HG02981 (cell line): ENCODE measurements around the gene VEPH1.

Experiments
- ATAC-seq: cut with Tn5 transposase; IDR thresholded peaks from one replicate; pipeline ENCODE4 v1.9.1; 2021; ENCODE audit warnings: mild to moderate bottlenecking, moderate library complexity; ENCODE audit not compliant: unreplicated experiment

The VEPH1 gene

DNA sequence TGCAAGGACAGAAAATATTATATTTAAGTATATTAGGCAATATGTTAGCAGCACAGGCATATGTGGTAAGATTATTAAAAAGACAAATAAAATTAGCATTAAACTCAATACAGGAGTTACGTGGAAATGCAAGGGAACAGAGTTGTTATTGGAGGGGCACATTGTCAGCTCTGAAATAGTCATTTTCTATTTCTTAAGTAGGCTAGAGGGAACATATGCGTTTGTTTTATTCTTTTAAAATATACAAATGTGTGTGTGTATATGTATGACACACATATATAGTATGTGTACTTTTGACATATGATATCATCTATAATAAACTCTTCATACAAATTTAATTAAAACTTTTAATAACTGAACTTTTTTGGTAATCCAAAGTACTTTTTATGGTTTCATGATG lies 22.8 kb upstream of the VEPH1 start:
- no peak for ATAC-seq

GRCh38 chr3:157523814-157524213 lies 20.6 kb upstream of the VEPH1 start:
- no peak for ATAC-seq

- ATAC-seq: no peak
Observed at GRCh38 chr3:157522648-157523047, 19.4 kb upstream of the VEPH1 start.

DNA sequence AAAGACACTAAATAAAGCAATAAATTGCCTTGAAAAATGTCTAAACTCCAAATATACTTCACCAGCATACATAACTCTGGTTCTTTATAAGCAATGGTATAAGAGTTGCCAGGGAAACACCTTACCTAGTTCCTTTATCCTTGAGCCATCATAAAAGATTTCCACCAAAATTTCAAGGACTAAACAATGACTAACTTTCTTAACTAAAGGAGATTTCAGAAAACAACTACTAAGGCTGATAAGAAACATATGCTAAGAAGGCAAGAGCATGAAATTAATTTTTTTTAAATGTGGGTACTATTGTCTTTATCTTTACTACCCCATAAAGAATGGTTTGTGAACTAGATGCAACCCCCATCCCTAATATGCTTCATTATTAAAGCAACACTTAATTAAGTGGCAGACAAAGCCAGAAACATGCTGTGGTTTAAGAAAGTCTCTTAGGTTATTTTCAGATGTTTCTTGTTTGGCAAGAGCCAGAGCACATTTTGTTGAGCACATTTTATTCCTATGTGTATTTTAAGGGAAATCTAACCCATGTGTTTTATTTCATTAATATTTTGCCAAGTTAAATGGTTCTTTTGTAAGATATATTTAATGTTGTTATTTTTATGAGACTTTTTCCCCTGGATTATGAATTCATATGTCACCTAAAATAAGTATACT lies 17.4 kb upstream of the VEPH1 start:
- ATAC-seq: no peak

- no peak for ATAC-seq
Observed at GRCh38 chr3:157518881-157519280, 15.7 kb upstream of the VEPH1 start.

DNA sequence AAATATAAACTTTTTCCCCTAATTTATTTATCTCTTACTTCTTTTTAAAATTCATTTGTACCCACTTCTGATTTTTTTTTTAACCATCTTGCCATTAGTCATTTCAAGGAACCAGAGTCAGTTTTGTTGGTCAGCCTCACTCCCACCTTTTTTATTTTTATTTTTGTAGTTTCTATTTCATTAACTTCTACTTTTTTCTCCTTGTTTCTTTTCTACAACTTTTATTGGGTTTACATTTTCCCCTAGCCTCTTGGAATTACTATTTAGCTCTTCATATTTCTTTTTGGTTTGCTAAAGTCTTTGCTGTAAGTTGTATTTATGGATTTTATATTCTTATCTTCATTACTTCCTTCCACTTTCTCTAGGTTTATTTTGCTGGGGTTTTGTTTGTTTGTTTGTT lies 13.7 kb upstream of the VEPH1 start:
- ATAC-seq: no peak

DNA sequence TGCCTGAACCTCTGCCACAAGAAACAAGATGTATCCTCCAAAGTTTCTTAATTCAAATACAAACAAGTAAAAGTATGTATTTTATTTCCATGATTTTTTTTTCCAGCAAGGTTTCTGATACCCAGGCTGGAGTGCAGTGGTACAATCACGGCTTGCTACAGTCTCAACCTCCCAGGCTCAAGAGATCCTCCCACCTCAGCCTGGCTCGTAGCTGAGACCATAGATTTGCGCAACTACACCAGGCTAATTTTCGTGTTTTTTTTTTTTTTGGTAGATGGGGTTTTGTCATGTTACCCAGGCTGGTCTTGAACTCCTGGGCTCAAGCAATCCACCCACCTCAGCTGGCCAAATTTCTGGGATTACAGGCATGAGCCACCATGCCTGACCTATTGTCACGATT lies 12.2 kb upstream of the VEPH1 start:
- ATAC-seq: no peak

DNA sequence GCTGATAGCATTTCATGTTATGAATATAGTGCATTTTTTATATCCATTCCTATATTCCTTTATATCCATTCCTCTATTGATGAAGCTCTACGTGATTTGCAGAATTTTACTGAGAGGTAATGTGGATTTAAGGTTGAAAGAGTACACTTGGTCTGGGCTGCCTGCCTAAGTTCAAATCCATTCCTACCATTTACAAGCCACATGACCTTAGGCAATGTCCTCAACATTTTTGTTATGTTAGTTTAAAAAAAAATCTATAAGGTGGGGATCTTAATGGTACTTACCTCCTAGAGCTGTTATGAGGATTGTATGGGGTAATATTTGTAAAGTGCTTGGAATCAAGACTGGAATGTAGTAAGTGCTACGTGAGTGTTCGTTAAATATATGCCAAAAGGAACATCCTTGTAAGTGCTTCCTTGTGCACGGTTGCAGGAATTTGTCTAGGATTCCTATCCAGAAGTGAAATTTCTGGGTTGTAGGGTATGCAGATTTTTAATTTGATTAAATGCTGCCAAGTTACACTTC lies 11.2 kb upstream of the VEPH1 start:
- no peak for ATAC-seq

- ATAC-seq: no peak
Observed at GRCh38 chr3:157513585-157513984, 10.4 kb upstream of the VEPH1 start.

- ATAC-seq: no peak
Observed at GRCh38 chr3:157512534-157512933, 9.3 kb upstream of the VEPH1 start.

GRCh38 chr3:157508461-157508860 lies 5.2 kb upstream of the VEPH1 start:
- no peak for ATAC-seq

DNA sequence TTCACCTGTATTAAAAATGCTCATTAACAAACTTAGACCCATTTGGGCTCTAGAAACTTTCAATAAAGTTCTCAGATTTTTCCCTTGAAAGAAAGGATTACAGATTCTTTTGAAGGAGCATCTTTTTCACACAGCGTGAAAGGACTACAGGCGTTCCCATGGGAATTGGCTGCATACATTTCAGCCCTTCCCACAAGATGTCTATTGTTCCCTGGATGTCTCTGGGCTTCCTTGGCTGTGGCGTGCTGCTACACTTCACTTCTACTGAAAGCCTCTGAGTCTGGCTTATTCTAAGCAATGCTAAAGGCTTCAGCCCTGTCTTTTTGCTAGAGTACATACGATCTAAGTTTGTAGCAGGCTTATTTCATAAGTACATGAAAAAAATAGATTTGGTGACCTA lies 1.4 kb downstream of the VEPH1 start:
- ATAC-seq: no peak

DNA sequence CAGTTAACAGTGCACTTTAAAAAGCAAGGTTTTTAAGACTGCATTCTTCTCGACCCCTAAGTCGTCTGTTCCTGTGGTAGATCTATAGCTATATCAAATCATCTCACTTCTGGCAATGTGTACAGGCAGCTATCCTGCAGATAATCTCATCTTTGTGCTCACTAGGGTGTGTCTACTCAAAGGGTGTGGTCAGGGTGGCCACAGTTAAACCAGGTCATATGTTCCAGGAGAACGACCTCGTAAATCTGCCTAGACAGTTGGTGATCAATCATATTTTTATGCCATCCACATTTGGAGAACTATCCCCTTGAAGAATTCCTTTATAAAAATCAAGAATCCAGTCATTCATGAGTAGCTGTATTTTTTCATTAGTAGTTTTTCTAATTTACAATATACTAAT lies 3.0 kb downstream of the VEPH1 start:
- ATAC-seq: no peak

DNA sequence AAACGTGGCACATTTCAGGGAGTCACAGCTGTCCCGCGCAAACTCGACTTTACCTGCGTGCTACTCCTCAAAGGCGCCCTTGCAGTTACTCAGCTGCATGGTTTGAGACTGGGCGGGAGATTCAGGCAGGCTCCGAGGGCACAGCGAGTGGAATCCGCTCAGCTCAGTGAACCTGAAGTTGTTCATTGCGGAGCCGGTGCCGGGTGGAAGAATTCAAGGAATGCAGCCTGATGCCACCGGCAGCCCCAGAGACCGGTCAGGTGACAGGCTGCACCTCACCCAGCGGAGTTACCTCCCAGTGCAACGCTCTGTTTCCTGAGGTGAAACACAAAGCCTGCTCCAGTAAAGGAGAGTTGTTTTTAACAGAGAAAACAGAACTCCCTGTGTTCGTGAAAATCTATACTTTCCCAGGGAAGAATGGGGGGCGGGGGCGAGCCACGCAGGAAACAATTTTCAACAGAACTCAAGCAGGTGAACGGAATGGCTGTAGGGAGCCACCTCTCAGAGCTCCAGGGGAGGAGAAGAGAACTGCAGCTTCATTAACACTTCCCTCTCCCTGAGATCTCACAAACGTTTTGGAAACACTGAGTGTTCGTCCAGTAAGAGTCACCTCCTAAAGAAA lies 3.8 kb downstream of the VEPH1 start:
- ATAC-seq: no peak

GRCh38 chr3:157498371-157498770 lies 4.8 kb downstream of the VEPH1 start:
- ATAC-seq: no peak

DNA sequence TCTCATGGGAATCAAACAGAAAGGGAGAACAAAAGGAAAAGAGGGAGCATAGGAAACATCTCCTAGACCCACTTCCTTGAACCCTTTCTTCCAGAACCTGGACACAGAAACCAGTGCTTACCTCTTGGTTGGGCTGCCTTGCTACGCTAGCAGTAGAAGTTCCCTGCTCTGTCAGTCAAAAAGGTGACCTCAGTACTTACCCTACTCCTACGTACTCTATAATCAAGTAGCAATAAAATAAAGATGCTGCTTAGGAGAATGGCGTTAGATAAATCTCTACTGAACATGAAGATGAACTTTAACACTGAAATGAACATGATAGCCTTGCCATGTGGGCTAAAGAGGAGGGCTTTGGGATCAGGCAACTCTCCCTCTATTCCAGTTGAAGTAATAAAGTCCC lies 7.4 kb downstream of the VEPH1 start:
- ATAC-seq: no peak

DNA sequence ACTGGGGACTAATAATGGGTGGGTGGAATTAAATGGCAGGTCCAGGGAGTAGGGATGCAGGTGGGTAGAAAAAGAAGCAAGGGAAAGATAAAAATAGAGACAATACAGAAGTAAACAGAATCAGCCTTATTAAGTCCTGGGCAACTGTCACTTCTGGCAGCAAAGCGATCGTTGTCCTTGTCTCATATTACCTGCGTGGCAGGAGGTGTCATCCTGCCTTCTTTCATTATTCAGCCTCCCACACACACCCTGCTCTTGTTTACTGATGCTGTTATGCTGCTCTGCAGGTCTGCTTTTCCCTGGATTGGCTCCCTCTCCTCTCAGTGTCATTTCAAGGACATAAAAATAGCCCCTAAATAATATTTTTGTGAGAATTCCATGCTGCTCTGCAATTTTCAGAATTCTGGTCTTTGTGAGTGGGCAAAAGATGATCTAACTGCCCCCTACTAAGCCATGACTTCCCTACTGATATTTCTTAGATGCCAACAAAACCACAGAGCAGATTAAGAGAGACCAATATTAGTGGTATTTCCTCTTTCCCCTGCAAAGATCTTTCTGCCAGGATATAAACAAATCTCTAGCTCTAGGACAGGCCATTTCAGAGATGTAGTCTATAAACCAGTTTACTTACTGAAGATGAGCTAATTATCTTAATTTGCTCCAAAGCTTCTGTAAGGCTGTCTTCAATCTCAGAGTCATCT lies 8.5 kb downstream of the VEPH1 start:
- no peak for ATAC-seq

DNA sequence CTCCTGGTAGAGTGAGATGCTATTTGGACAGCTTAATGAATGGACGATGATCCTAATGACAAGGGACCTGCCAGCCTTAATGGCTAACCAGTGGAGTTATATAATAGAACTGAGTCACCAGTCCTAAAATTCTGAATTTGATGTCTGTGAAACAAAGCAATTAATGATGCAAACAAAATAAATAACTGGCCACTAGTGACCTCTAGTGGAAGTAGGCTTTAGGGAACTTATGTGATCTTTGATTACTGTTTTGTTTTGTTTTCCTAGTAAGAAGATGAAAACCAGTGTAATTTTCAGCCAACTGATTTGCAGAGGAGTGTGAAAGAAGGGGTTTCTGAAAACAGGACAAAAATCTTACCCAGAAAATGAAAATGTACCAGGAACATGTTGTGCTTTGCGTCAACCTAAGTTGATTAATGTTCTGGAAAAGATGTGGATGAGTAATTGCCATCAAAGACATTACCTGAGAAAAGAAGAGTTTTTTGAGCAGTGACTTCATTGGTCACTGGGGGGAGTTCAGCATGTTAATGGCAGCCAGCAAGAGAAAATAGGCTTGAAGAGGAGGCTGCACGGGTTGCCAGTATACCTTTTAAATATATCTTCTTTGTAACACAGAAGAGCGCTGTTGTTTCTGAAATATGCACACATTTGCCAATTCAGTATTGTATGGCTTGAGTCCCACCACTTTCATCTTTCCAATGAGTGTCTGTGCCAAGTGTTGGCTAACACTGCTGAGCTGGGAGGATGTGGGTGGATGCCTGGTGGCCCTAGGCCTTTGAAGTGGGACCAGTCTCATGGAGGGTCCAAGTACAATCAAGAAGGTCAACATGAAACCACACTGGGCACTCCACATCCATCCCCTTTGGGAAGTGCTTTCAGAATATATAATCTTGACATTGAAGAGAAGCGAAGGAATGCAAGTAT lies 9.3 kb downstream of the VEPH1 start:
- ATAC-seq: no peak

DNA sequence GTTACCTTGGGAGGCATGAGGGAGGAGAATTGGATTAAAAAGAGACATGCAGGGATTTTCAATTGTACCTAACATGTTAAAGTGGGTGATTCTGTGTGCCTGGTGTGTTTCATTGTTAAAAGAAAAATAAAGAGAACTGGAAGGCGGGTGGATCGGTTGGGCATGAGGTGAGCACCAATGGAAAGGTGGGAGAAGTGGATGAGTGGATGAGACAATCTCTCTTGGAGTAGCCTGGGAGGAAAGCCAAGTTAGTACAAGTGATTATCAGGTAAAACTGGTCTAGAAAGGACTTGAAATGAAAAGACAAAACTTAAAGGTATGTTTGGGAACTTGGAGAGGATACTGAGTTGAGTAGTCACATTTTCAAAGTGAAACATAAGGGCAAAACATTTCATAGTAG lies 12.1 kb downstream of the VEPH1 start:
- no peak for ATAC-seq

- no peak for ATAC-seq
Observed at GRCh38 chr3:157488144-157488543, 15.1 kb downstream of the VEPH1 start.

- ATAC-seq: no peak
Observed at GRCh38 chr3:157487339-157487738, 15.9 kb downstream of the VEPH1 start.
